Bronchial epithelial cell (primary cell): ENCODE data around the gene GLP1R. TPM values are rescaled to one million over a fixed set of nuclear protein-coding genes. Genes with fewer than 3 reads are reported as not detected.

ENCODE experiments used
- DNase-seq: peaks from one replicate; pipeline ENCODE4 v3.0.0-alpha.2; 2010; ENCODE audit warnings: low read depth
- FAIRE-seq: peaks from 2 replicates; lab custom pipeline; 2011; peaks lifted over from hg19 to GRCh38; lab: Jason Lieb, UNC
- H3K27me3 ChIP-seq: 2 replicates; pipeline ENCODE4 v1.5.1; 2011; ENCODE audit warnings: low read length; ENCODE audit not compliant: control insufficient read depth, insufficient read depth
- H3K36me3 ChIP-seq: 2 replicates; pipeline ENCODE4 v1.5.1; 2011; ENCODE audit warnings: low read length; ENCODE audit not compliant: control insufficient read depth, insufficient read depth
- H3K4me3 ChIP-seq: 2 replicates; pipeline ENCODE4 v1.5.1; 2011; ENCODE audit warnings: mild to moderate bottlenecking, low read depth, low read length, control low read depth
- CTCF ChIP-seq: IDR thresholded peaks from 2 replicates; pipeline ENCODE4 v1.5.1; 2011; ENCODE audit warnings: mild to moderate bottlenecking, moderate library complexity, low read length, control low read depth, inconsistent platforms; ENCODE audit not compliant: insufficient read depth, severe bottlenecking
- total RNA-seq: library from RNA; depleted of rRNA; stranded (reverse); fragments of >200 nt; gene quantifications from 2 replicates; pipeline ENCODE4 v1.2.1, GENCODE V29; 2014

Gene GLP1R
- total RNA-seq, 1 donor from 2014 or later = not detected

GRCh38 chr6:39021041-39021440 lies 27.5 kb upstream of the GLP1R start:
- DNase-seq (no peak), FAIRE-seq (no peak)
- Histone ChIP-seq H3K4me3 (no peak overlapping the region), H3K36me3 (no peaks in the 10 kb centered on the region), H3K27me3 (no peaks in the 10 kb centered on the region)
- TF ChIP-seq CTCF = no peak

- DNase-seq (no peak), FAIRE-seq (no peak)
- no peak for TF ChIP-seq CTCF
- Histone ChIP-seq H3K36me3 (no peaks in the 10 kb centered on the region), H3K27me3 (no peaks in the 10 kb centered on the region), H3K4me3 (no peak overlapping the region)
Observed at GRCh38 chr6:39021779-39022178, 26.8 kb upstream of the GLP1R start.

GRCh38 chr6:39026175-39026574 lies 22.4 kb upstream of the GLP1R start:
- no peaks in the 10 kb centered on the region for H3K36me3 ChIP-seq
- no peak overlapping the region for H3K4me3 ChIP-seq
- no peaks in the 10 kb centered on the region for H3K27me3 ChIP-seq
- no peak for TF ChIP-seq CTCF
- no peak for DNase-seq
- FAIRE-seq = no peak

GRCh38 chr6:39029156-39030011 lies 19.2 kb upstream of the GLP1R start:
- Histone ChIP-seq H3K27me3 (no peaks in the 10 kb centered on the region), H3K4me3 (no peak overlapping the region), H3K36me3 (no peaks in the 10 kb centered on the region)
- no peak for DNase-seq
- no peak for FAIRE-seq
- peak; percentile 82 for TF ChIP-seq CTCF

GRCh38 chr6:39035681-39036080 lies 12.9 kb upstream of the GLP1R start:
- Histone ChIP-seq H3K27me3 (peaks cover 7% of the 10 kb centered on the region), H3K4me3 (no peak overlapping the region), H3K36me3 (no peaks in the 10 kb centered on the region)
- FAIRE-seq (no peak), DNase-seq (no peak)
- no peak for TF ChIP-seq CTCF
